Choroid plexus epithelial cell (primary cell): ENCODE measurements around the gene VMO1.
A peak's percentile ranks its signal among the peaks of the same experiment; 100 is the strongest.

Source experiments
- DNase-seq: peaks from one replicate; pipeline ENCODE4 v3.0.0-alpha.2; 2010; ENCODE audit warnings: low read depth
- H3K4me3 ChIP-seq: 2 replicates; pipeline ENCODE4 v1.5.1; 2011; ENCODE audit warnings: low read depth, mild to moderate bottlenecking, control low read depth, low read length, moderate library complexity
- CTCF ChIP-seq: conservative IDR thresholded peaks from 2 replicates; pipeline ENCODE4 v1.5.1; 2011; ENCODE audit warnings: low read depth, mild to moderate bottlenecking, control low read depth, inconsistent platforms, low read length, moderate library complexity

Gene VMO1

GRCh38 chr17:4822835-4823234, 36.7 kb upstream of the VMO1 start:
- TF ChIP-seq CTCF: no peak
- no peak overlapping the region for H3K4me3 ChIP-seq
- no peak for DNase-seq

DNA sequence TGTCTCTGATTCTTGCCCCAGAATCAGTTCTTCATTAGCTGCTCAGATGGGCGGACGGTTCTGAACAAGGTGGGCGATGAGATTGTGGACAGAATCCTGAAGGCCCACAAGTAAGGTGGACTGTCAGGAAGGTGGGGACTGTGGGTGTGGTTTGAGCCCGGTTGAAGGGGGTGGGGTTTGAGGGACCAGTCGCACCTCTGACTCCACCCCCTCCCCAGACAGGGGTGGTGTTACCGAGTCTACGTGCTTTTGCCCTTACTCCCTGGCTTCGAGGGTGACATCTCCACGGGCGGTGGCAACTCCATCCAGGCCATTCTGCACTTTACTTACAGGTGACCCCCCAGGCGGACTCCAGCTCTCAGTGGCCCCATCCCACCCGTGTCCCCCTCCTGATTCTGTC, 32.1 kb upstream of the VMO1 start:
- no peak overlapping the region for H3K4me3 ChIP-seq
- TF ChIP-seq CTCF: no peak
- no peak for DNase-seq

DNA sequence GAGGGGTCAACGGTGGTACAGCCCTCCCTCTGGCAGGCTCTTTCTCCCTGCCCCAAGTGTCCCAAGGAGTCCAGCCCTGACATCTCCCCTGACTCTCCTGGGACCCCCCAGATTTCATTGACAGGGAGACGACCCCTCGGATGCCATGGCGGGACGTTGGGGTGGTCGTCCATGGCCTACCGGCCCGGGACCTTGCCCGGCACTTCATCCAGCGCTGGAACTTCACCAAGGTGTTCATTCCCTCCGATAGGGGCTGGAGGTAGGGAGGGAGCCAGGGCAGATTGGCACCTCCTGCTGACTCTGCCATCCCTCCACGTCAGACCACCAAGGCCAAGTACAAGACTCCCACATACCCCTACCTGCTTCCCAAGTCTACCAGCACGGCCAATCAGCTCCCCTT, 30.7 kb upstream of the VMO1 start:
- no peak for TF ChIP-seq CTCF
- H3K4me3 ChIP-seq: no peak overlapping the region
- no peak for DNase-seq

- H3K4me3 ChIP-seq: no peak overlapping the region
- DNase-seq: peak; percentile 52
- TF ChIP-seq CTCF: peak; percentile 71
These were observed 29.0 kb upstream of the VMO1 start for GRCh38 chr17:4815043-4815675.

DNA sequence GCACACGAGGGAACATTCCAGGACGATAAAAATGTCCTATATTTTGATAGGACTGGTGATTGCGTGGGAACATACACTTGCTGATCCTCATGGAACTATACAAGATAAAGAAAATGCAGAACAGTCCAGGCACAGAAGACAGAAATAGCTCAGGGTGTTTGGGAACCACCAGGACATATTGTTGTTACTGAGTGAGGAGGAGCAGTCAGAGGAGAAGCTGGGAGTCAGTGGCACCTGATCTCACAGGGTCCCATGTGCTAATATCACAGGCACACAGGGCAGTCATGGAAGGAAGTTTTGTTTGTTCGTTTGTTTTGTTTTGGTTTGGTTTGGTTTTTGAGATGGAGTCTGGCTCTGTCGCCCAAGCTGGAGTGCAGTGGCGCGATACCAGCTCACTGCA, 26.5 kb upstream of the VMO1 start:
- no peak for DNase-seq

GRCh38 chr17:4811471-4811870, 25.3 kb upstream of the VMO1 start:
- no peak overlapping the region for H3K4me3 ChIP-seq
- TF ChIP-seq CTCF: no peak
- DNase-seq: no peak

More for the DNA sequence above, 26.5 kb upstream of the VMO1 start:
- no peak overlapping the region for H3K4me3 ChIP-seq
- TF ChIP-seq CTCF: no peak

GRCh38 chr17:4810696-4811290, 24.6 kb upstream of the VMO1 start:
- DNase-seq: no peak
- TF ChIP-seq CTCF: no peak
- H3K4me3 ChIP-seq: no peak overlapping the region
